ENCODE data around the gene NT5DC3. TPM values are rescaled to one million over a fixed set of nuclear protein-coding genes. Genes with fewer than 3 reads are reported as not detected.
"Not testable (repeated sequence)": the region's sequence is repeated elsewhere in the genome, so short reads cannot be mapped to it uniquely, and the experiment has no call there.

Gene NT5DC3
- total RNA-seq, 6 experiments from 2014 or later: 10.5 to 12.8 (median 11.3) TPM

GRCh38 chr12:103813949-103814348 lies 27.1 kb downstream of the NT5DC3 start:
- H3K4me3 Mint-ChIP-seq: no peak overlapping the region
- H3K9me3 Mint-ChIP-seq: no peaks in the 10 kb centered on the region
- H3K36me3 Mint-ChIP-seq (ENCODE audit: low read depth): peaks cover 23% of the 10 kb centered on the region
- TF ChIP-seq CTCF (IDR thresholded peaks at IDR 0.05): no peak
- no peaks in the 10 kb centered on the region for H3K27me3 Mint-ChIP-seq (ENCODE audit: insufficient read depth)
- no peak overlapping the region for H3K27ac Mint-ChIP-seq
- DNase-seq: no peak
- H3K4me1 Mint-ChIP-seq (ENCODE audit: low read depth): peaks cover 26% of the 10 kb centered on the region

- Mint-ChIP-seq H3K27me3 (ENCODE audit: insufficient read depth) (no peaks in the 10 kb centered on the region), H3K4me3 (no peak overlapping the region), H3K36me3 (ENCODE audit: low read depth) (peaks cover 23% of the 10 kb centered on the region), H3K9me3 (no peaks in the 10 kb centered on the region), H3K27ac (no peak overlapping the region), H3K4me1 (ENCODE audit: low read depth) (peaks cover 23% of the 10 kb centered on the region)
- TF ChIP-seq CTCF (IDR thresholded peaks at IDR 0.05): no peak
- DNase-seq: no peak
Observed at GRCh38 chr12:103813426-103813825, 27.6 kb downstream of the NT5DC3 start.

GRCh38 chr12:103812789-103813188 lies 28.2 kb downstream of the NT5DC3 start:
- H3K4me3 Mint-ChIP-seq: no peak overlapping the region
- DNase-seq: no peak
- no peaks in the 10 kb centered on the region for H3K9me3 Mint-ChIP-seq
- peaks cover 28% of the 10 kb centered on the region for H3K36me3 Mint-ChIP-seq (ENCODE audit: low read depth)
- H3K4me1 Mint-ChIP-seq (ENCODE audit: low read depth): peaks cover 29% of the 10 kb centered on the region
- no peak overlapping the region for H3K27ac Mint-ChIP-seq
- no peaks in the 10 kb centered on the region for H3K27me3 Mint-ChIP-seq (ENCODE audit: insufficient read depth)
- 0 out of 2 replicates have a peak, but pooled peaks have one; percentile 36 for TF ChIP-seq CTCF (IDR thresholded peaks at IDR 0.05)

- Mint-ChIP-seq H3K27ac (no peak overlapping the region), H3K4me3 (no peak overlapping the region), H3K4me1 (ENCODE audit: low read depth) (peaks cover 34% of the 10 kb centered on the region), H3K27me3 (ENCODE audit: insufficient read depth) (no peaks in the 10 kb centered on the region), H3K36me3 (ENCODE audit: low read depth) (peaks cover 35% of the 10 kb centered on the region), H3K9me3 (no peaks in the 10 kb centered on the region)
- no peak for DNase-seq
- TF ChIP-seq CTCF (IDR thresholded peaks at IDR 0.05): no peak
Observed at GRCh38 chr12:103811791-103812190, 29.2 kb downstream of the NT5DC3 start.

GRCh38 chr12:103810111-103810510 lies 30.9 kb downstream of the NT5DC3 start:
- no peak for TF ChIP-seq CTCF (IDR thresholded peaks at IDR 0.05)
- no peaks in the 10 kb centered on the region for H3K27me3 Mint-ChIP-seq (ENCODE audit: insufficient read depth)
- H3K4me1 Mint-ChIP-seq (ENCODE audit: low read depth): peaks cover 45% of the 10 kb centered on the region
- no peak overlapping the region for H3K27ac Mint-ChIP-seq
- no peak overlapping the region for H3K4me3 Mint-ChIP-seq
- no peaks in the 10 kb centered on the region for H3K9me3 Mint-ChIP-seq
- no peak for DNase-seq
- H3K36me3 Mint-ChIP-seq (ENCODE audit: low read depth): peaks cover 46% of the 10 kb centered on the region

GRCh38 chr12:103809639-103810038 lies 31.4 kb downstream of the NT5DC3 start:
- not testable (repeated sequence) for H3K9me3 Mint-ChIP-seq, H3K27ac Mint-ChIP-seq

More at GRCh38 chr12:103809639-103810038, 31.4 kb downstream of the NT5DC3 start:
- H3K27me3 Mint-ChIP-seq (ENCODE audit: insufficient read depth); H3K4me3 Mint-ChIP-seq; DNase-seq: not testable (repeated sequence)
- H3K4me1 Mint-ChIP-seq (ENCODE audit: low read depth): peaks cover 46% of the 10 kb centered on the region
- H3K36me3 Mint-ChIP-seq (ENCODE audit: low read depth): peaks cover 43% of the 10 kb centered on the region
